ENCODE measurements around the gene DIS3L2.
"Not testable (repeated sequence)": the region's sequence is repeated elsewhere in the genome, so short reads cannot be mapped to it uniquely, and the experiment has no call there.

Gene DIS3L2

GRCh38 chr2:232350804-232351685 lies 389.5 kb downstream of the DIS3L2 start:
- DNase-seq (ENCODE audit: low read depth) = no peak

DNA sequence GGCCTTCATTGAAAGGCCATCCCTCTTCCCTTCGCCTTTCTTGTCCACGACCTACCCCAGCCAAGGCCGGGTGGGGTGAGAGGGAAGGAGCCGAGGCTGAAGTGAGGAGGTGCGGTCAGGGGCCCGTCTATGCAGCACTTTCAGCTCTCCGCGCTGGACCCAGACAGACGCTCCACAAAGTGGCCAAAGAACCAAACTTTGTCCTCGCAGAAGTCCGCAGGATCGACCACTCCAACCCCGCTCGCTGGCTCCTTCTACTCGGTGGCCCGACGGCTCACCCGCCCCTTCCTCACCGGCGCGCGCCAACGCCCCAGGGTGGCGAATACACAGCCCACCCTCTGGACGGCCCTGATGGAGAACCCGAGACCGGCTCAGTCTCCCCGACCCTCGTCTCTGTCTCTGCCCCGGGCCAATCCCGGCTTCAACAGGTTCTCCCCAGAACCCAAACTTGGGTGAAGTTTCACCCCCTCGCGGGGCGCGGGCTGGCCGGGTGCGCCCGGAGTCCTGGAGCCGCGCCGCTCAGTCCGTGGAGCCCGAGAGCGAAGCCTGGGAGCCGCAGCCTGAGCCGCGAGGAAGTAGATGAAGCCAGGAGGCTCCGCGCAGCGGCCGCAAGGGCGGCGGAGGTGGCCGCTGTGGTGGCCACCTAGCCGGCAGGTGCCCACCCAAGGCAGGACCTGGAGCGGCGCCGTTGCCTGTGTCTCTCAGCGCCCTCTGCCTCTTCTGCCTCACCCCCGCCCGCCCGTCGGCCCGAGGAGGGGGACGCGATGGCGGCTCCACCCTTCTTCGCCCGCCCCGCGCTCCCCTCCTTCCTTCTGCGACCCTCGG lies 390.4 kb downstream of the DIS3L2 start:
- DNase-seq (ENCODE audit: low read depth) = no peak

- no peak for DNase-seq (ENCODE audit: low read depth)
Observed at GRCh38 chr2:232352511-232353091, 391.1 kb downstream of the DIS3L2 start.

GRCh38 chr2:232353096-232353495 lies 391.6 kb downstream of the DIS3L2 start:
- no peak for DNase-seq (ENCODE audit: low read depth)

GRCh38 chr2:232353660-232354059 lies 392.1 kb downstream of the DIS3L2 start:
- DNase-seq (ENCODE audit: low read depth) = no peak

- no peak for DNase-seq (ENCODE audit: low read depth)
Observed at GRCh38 chr2:232354069-232354468, 392.6 kb downstream of the DIS3L2 start.

DNA sequence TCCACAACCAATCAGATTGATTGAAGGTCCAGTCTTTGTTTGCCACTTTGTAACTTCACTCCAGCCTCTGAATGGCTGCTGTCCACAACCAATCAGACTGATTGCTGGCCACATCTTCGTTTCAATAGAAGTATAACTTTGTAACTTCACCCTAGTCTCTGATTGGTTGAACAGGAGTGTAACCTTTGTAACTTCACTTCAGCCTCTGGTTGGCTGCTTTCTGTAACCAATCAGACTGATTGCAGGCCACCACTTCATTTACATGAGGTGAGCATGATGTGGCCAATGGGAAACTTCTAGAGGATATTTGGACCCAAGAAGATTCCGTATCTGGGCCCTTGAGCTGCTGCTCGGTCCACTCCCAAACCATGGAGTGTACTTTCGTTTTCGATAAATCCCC lies 400.1 kb downstream of the DIS3L2 start:
- no peak for DNase-seq (ENCODE audit: low read depth)

- no peak for DNase-seq (ENCODE audit: low read depth)
Observed at GRCh38 chr2:232362174-232362900, 400.8 kb downstream of the DIS3L2 start.

DNA sequence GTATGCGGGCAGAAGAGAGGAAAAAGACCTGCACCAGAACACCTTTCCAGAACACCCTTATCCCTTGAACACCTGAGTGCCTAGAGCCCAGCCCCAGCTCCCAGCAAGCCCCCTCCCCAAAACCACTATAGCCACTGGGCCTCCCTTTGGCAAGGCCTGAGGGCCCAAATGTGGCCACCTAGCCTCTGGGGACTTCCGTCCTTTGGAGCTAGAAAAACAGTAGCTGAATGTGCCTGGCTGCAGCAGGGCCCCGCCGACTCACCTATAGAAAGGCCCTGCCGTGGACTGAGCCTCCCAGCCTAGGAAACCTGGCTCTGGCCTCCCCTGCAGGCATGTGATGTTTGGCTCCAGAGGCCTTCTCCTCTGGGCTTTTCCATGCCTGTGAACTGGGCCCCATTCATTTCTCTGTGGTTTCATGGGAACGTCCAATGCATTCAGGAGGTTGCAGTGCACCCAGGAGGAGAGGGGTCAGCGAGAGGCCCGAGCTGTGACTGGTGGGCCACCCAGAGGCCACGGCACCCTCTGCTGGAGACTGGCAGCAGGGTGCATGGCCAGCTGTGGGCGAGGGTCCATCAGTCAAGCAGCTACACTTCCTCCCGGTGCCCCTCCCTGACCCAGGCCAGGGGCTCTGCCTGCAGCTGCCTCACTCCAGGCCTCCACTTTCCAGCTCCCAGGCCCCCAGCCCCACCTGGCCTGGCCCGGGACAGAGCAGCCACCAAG lies 401.7 kb downstream of the DIS3L2 start:
- not testable (repeated sequence) for DNase-seq (ENCODE audit: low read depth)

DNA sequence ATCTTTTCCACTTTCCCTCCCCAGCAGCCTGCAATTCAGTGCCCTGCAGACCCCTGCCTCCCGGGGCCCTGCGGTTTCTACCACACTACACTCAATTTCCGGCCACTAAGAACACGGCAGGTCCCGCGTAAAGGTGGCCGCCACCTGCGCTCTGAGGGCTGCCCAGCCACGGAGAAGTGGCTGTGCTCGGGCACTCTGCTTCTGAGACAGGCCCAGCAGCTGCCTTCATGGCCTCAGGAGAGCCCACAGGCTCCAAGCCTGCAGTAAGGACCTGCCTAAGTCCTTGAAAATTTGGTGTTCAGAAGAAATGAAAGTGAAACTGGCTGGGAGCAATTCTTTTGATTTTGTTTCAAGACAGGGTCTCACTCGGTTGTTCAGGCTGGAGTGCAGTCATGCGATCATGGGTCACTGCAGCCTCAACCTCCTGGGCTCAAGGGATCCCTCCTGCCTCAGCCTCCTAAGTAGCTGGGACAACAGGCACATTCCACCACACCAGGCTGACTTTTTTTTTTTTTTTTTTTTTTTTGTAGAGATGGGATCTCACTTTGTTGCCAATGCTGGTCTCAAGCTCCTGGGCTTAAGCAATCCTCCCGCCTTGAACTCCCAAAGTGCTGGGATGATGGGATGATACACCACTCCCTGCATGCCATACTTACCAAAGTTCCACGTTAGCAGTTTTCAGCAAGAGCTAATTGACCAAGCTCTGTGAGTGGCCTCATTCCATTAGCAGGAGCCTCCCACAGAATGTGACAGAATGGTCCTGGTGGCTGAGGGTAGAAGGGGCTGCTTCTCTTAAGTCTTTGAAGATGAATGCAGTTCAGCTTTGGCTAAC lies 402.5 kb downstream of the DIS3L2 start:
- DNase-seq (ENCODE audit: low read depth) = no peak

- DNase-seq (ENCODE audit: low read depth) = not testable (repeated sequence)
Observed at GRCh38 chr2:232364806-232365594, 403.5 kb downstream of the DIS3L2 start.

- DNase-seq (ENCODE audit: low read depth) = no peak
Observed at GRCh38 chr2:232365621-232366321, 404.3 kb downstream of the DIS3L2 start.

GRCh38 chr2:232366461-232366860 lies 404.9 kb downstream of the DIS3L2 start:
- not testable (repeated sequence) for DNase-seq (ENCODE audit: low read depth)

DNA sequence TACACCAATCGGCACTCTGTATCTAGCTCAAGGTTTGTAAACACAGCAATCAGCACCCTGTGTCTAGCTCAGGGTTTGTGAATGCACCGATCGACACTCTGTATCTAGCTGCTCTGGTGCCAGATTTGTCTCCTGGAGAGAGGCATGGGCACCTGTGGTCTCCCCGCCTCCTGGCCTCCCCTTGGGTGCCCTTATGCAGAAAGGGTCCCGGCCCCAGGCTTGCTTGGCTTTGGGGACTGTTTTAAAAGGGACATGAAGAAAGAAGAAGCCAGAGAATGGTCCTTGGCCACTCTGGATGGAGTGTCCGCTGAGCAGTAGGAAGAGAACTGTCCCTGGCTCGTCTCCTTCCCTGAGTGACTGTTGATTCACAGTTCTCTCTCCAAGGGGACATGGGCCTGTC lies 405.5 kb downstream of the DIS3L2 start:
- no peak for DNase-seq (ENCODE audit: low read depth)

DNA sequence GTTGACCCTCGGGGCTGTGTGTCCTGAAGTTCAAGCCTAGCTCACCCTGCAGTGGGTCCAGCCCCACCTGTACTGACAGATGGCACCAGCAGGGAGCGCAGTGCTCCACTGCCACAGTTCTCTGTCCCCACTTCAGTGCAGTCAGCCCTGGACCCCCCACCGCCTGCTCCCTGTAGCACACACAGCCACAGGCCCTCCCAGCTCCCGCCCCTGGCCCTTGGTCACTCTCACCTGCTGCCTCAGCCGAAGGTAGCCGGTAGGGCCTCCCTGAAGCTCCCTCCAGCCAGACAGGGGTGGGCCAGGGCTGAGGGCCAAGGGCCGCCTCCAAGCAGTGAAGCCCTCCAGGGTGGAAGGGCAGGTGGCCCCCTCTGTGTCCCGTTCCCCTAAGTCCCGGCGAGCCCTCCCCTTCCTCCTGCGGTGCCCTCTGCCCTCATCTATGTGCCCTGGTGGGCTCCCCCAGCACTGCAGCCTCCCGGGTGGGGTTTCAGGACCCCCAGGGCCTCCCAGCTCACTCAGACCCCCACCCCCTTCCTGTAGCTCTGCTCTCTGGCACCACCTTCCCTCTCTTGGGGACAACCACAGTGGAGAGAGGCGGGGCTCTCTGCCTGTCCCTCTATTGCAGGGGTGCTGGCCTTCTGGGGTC lies 406.2 kb downstream of the DIS3L2 start:
- DNase-seq (ENCODE audit: low read depth) = no peak

DNA sequence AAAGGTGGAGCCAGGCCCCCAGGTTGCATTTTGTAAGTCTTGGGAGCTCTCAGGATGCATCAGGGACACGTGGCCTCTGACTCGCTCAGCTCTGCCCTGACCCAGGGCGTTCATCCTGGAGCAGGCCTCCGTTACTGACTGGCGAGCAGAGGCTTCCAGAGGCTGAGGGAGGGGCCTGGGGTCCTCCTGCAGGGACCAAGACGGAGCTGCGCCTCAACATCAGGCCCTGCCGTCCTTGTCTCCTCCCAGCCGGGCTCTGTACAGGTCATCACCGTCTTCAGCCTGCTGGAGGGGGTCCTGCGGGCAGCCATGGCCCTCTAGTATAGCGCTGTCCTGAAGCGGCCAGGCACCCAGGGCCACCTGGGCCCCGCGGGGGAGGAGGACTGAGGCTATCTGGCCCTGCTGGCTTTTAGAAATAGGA lies 406.8 kb downstream of the DIS3L2 start:
- DNase-seq (ENCODE audit: low read depth) = no peak

DNA sequence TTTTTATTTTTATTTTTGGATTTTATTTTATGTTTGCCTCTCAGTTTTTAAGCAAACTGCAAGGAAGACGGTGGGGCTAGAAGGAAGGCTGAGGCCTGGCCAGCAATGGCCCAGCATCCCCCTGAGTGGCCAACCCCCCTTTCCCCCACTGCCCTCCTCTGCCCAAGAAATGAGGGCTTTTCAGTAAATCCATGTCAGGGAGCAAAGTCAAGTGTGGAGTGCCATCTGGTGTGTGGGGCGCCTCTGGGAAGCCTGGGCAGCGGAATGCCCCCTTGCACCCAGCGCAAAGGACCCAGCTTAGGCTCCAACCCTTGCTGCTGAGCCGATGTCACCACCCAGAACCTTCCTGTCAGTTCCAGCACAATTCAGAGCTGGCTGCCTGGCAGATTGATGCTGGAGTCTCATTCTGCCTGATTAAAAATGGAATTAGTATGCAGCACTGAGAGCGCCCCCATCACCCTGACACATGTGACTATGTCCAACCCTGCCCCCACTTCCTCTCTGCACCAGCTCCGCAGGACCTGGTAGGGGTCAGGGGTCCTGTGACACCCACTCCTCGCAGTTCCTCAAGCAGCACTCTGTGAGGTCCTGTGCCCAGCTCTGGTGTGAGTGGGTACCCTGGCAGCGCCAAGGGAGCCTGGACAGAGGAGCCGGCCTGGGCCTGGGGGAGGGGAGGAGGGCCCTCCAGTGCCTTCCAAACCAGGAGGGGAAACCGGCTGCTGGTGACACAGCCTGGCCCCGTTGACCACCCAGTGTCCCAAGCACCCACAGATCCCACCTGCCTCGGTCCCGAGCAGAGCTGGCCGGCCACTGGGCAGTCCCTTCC lies 407.8 kb downstream of the DIS3L2 start:
- DNase-seq (ENCODE audit: low read depth) = no peak

GRCh38 chr2:232370007-232370406 lies 408.5 kb downstream of the DIS3L2 start:
- DNase-seq (ENCODE audit: low read depth) = not testable (repeated sequence)
